PC-3 (cell line): ENCODE measurements around the gene OR1K1. TPM values are rescaled to one million over a fixed set of nuclear protein-coding genes. Genes with fewer than 3 reads are reported as not detected.

Experiments used
- ATAC-seq: fragments of 200-7000 bp; cut with Tn5 transposase; 2 replicates; pipeline ENCODE4 v1.9.1; 2020; ENCODE audit warnings: mild to moderate bottlenecking, moderate library complexity
- BruUV-seq: library from RNA; stranded (reverse); fragments of 400-500 nt; replicated peaks from 2 replicates; lab custom pipeline; 2021; lab: Mats Ljungman, UMichigan
- CTCF ChIA-PET: fragments of 300-600 bp; sonication (Branson Sonifier 250); formaldehyde crosslinking; loops from one replicate; lab custom pipeline; 2022; ENCODE audit warnings: antibody characterized with exemption; lab: Charles Lee
- POLR2A ChIA-PET: fragments of 300-600 bp; sonication (Branson Sonifier 250); formaldehyde crosslinking; loops from one replicate; lab custom pipeline; 2022; ENCODE audit warnings: antibody characterized with exemption; ENCODE audit not compliant: unreplicated experiment; lab: Charles Lee
- DNase-seq: peaks from one replicate; pipeline ENCODE4 v3.0.0-alpha.2; 2015
- H2AFZ ChIP-seq: fragments of 300-600 bp; sonication (generic); 2 replicates; pipeline ENCODE4 v1.6.0; 2016; ENCODE audit warnings: antibody characterized with exemption, low read length
- H3F3A ChIP-seq: fragments of 300-600 bp; sonication (generic); one replicate; pipeline ENCODE4 v1.6.0; 2017; ENCODE audit warnings: antibody characterized with exemption, low read length, control low read depth, mild to moderate bottlenecking; ENCODE audit not compliant: unreplicated experiment
- H3K27ac ChIP-seq: fragments of 300-600 bp; sonication (generic); 2 replicates; pipeline ENCODE4 v1.5.1; 2016; ENCODE audit warnings: mild to moderate bottlenecking, low read length
- H3K27me3 ChIP-seq: fragments of 300-600 bp; sonication (generic); 2 replicates; pipeline ENCODE4 v1.6.1; 2016; ENCODE audit warnings: low read length, mixed read lengths
- H3K36me3 ChIP-seq: fragments of 300-600 bp; sonication (generic); 2 replicates; pipeline ENCODE4 v1.6.1; 2016; ENCODE audit warnings: low read depth, mixed run types, low read length, mixed read lengths
- H3K4me1 ChIP-seq: fragments of 300-600 bp; sonication (generic); 2 replicates; pipeline ENCODE4 v1.5.1; 2016; ENCODE audit warnings: low read length; ENCODE audit not compliant: insufficient read depth
- H3K4me2 ChIP-seq: fragments of 300-600 bp; sonication (generic); 2 replicates; pipeline ENCODE4 v1.6.0; 2016; ENCODE audit warnings: low read length
- H3K4me3 ChIP-seq: fragments of 300-600 bp; sonication (generic); 2 replicates; pipeline ENCODE4 v1.5.1; 2016; ENCODE audit warnings: mild to moderate bottlenecking, low read length, mixed read lengths
- H3K79me2 ChIP-seq: fragments of 300-600 bp; sonication (generic); 2 replicates; pipeline ENCODE4 v1.6.1; 2017; ENCODE audit warnings: low read length, mixed read lengths
- H3K9ac ChIP-seq: fragments of 300-600 bp; sonication (generic); 2 replicates; pipeline ENCODE4 v1.6.0; 2016; ENCODE audit warnings: mild to moderate bottlenecking, low read length
- H3K9me2 ChIP-seq: fragments of 300-600 bp; sonication (generic); replicated peaks from 2 replicates; pipeline ENCODE4 v1.6.1; 2016; ENCODE audit warnings: mixed run types, low read length, mixed read lengths
- H3K9me3 ChIP-seq: fragments of 300-600 bp; sonication (generic); 2 replicates; pipeline ENCODE4 v1.6.1; 2016; ENCODE audit warnings: low read length, mixed read lengths
- H4K20me1 ChIP-seq: fragments of 300-600 bp; sonication (generic); 2 replicates; pipeline ENCODE4 v1.6.1; 2016; ENCODE audit warnings: low read length, mixed read lengths
- EZH2 ChIP-seq: fragments of 300-600 bp; sonication (generic); IDR thresholded peaks from one replicate; pipeline ENCODE4 v1.6.1; 2017; ENCODE audit warnings: antibody characterized with exemption, mild to moderate bottlenecking, low read length; ENCODE audit not compliant: unreplicated experiment
- EZH2phosphoT487 ChIP-seq: fragments of 300-600 bp; sonication (generic); IDR thresholded peaks from 2 replicates; pipeline ENCODE4 v1.6.1; 2018; ENCODE audit warnings: mild to moderate bottlenecking, antibody characterized with exemption, low read length, borderline replicate concordance
- intact Hi-C: fragments of 100-400 bp; cut with micrococcal nuclease; formaldehyde crosslinking; loops from 2 replicates; pipeline ENCODE4 v1.9.0; 2023
- total RNA-seq: library from RNA; depleted of rRNA; stranded (reverse); fragments of >200 nt; gene quantifications from 2 replicates; pipeline ENCODE4 v1.2.3, GENCODE V29; 2014
- TF ChIP-seq, protein P1 (sequence below): fragments of 300-600 bp; sonication (generic); conservative IDR thresholded peaks from 2 replicates; pipeline ENCODE4 v1.5.1; 2017; ENCODE audit warnings: antibody characterized with exemption, low read depth, mild to moderate bottlenecking, low read length

The OR1K1 gene
- total RNA-seq, 1 experiment from 2014 or later: not detected

DNA sequence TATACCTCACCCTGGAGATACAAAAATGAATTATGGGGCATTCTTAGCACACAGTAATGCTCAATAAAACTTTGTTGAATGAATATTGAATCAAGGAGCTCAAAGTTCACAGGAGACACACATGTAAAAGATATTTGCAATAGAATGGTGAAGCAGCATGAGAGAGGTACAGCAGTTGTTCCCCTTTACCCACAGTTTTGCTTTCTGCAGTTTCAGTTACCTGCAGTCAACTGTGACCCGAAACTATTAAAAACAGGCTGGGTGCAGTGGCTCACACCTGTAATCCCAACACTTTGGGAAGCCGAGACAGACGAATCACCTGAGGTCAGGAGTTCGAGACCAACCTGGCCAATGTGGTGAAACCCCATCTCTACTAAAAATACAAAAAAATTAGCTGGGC is 13.6 kb upstream of the OR1K1 start:
- POLR2A ChIA-PET: no interaction called here
- CTCF ChIA-PET: no interaction called here
- no peaks in the 10 kb centered on the region for H3F3A ChIP-seq

DNA sequence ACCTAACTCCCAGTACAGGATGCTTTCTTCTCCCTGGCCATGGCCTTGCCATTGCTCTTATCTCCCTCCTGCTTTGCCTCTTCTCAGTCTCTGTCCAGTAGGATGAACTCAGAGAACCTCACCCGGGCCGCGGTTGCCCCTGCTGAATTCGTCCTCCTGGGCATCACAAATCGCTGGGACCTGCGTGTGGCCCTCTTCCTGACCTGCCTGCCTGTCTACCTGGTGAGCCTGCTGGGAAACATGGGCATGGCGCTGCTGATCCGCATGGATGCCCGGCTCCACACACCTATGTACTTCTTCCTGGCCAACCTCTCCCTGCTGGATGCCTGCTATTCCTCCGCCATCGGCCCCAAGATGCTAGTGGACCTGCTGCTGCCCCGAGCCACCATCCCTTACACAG is 11.1 kb upstream of the OR1K1 start, which contains the start of gene OR5C1:
OR5C1 (plus strand) TSS at position 103 of the 400 bp plus-strand sequence; CDS start at position 103, 0 bp downstream.
- H3K4me3 ChIP-seq: no peak within 1 kb of the TSS
- ChIA-PET CTCF (no interaction called here), POLR2A (no interaction called here)
- no peaks in the 10 kb centered on the region for H3K27me3 ChIP-seq
- H4K20me1 ChIP-seq: no peaks in the 10 kb centered on the region
- no peaks in the 10 kb centered on the region for H3K79me2 ChIP-seq
- H3F3A ChIP-seq: no peaks in the 10 kb centered on the region
- BruUV-seq: no TSS peak
- no peaks in the 10 kb centered on the region; the same call in 1 of the 2 replicates for H3K4me1 ChIP-seq
- DNase-seq (no peak), ATAC-seq (no peak)
- H2AFZ ChIP-seq: no peak within 1 kb of the TSS
- intact Hi-C loops: no loop called here
- H3K9me2 ChIP-seq: no peaks in the 10 kb centered on the region
- no peaks in the 10 kb centered on the region for H3K36me3 ChIP-seq
- no peak within 1 kb of the TSS for H3K9ac ChIP-seq
- H3K27ac ChIP-seq: no peak within 1 kb of the TSS
- no peaks in the 10 kb centered on the region for H3K9me3 ChIP-seq
- TF ChIP-seq EZH2phosphoT487: no peak
- TF ChIP-seq EZH2: no peak
- TF ChIP-seq, protein P1, sequence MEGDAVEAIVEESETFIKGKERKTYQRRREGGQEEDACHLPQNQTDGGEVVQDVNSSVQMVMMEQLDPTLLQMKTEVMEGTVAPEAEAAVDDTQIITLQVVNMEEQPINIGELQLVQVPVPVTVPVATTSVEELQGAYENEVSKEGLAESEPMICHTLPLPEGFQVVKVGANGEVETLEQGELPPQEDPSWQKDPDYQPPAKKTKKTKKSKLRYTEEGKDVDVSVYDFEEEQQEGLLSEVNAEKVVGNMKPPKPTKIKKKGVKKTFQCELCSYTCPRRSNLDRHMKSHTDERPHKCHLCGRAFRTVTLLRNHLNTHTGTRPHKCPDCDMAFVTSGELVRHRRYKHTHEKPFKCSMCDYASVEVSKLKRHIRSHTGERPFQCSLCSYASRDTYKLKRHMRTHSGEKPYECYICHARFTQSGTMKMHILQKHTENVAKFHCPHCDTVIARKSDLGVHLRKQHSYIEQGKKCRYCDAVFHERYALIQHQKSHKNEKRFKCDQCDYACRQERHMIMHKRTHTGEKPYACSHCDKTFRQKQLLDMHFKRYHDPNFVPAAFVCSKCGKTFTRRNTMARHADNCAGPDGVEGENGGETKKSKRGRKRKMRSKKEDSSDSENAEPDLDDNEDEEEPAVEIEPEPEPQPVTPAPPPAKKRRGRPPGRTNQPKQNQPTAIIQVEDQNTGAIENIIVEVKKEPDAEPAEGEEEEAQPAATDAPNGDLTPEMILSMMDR: no peak
- no peak within 1 kb of the TSS for H3K4me2 ChIP-seq

More for the DNA sequence above, 13.6 kb upstream of the OR1K1 start:
- Histone ChIP-seq H4K20me1 (no peaks in the 10 kb centered on the region), H3K9me2 (no peaks in the 10 kb centered on the region), H3K9ac (no peak overlapping the region), H3K9me3 (no peaks in the 10 kb centered on the region), H3K4me3 (no peak overlapping the region), H3K4me1 (no peaks in the 10 kb centered on the region; the same call in 1 of the 2 replicates), H3K27ac (no peak overlapping the region), H3K27me3 (no peaks in the 10 kb centered on the region), H3K79me2 (no peaks in the 10 kb centered on the region), H3K4me2 (no peak overlapping the region), H2AFZ (no peak overlapping the region), H3K36me3 (no peaks in the 10 kb centered on the region)
- intact Hi-C loops: no loop called here
- no TSS peak for BruUV-seq
- no peak for ATAC-seq
- TF ChIP-seq EZH2phosphoT487 (no peak), EZH2 (no peak)
- TF ChIP-seq, protein P1: no peak
- DNase-seq: no peak

DNA sequence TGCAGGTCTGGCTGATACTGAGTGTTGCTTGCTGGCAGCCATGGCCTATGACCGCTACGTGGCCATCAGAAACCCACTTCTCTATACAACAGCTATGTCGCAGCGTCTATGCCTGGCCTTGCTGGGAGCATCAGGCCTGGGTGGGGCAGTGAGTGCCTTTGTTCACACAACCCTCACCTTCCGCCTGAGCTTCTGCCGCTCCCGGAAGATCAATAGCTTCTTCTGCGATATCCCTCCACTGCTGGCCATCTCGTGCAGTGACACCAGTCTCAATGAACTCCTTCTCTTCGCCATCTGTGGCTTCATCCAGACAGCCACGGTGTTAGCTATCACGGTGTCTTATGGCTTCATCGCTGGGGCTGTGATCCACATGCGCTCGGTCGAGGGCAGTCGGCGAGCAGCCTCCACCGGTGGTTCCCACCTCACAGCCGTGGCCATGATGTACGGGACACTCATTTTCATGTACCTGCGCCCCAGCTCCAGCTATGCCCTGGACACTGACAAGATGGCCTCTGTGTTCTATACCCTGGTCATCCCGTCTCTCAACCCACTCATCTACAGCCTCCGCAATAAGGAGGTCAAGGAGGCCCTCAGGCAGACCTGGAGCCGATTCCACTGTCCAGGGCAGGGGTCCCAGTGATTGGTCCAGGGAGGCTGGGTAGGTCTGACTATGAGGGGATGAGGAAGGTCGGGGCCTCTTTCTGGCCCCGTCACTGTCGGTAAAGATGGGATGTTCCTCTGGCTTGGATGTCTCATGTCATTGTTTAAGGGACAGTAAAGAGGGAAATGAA is 10.5 kb upstream of the OR1K1 start:
- no TSS peak for BruUV-seq
- ATAC-seq: no peak

More for the DNA sequence above, 10.5 kb upstream of the OR1K1 start:
- POLR2A ChIA-PET: no interaction called here
- Histone ChIP-seq H3K4me1 (no peaks in the 10 kb centered on the region; the same call in 1 of the 2 replicates), H3K79me2 (no peaks in the 10 kb centered on the region), H3K4me2 (no peak overlapping the region), H3K27me3 (no peaks in the 10 kb centered on the region), H3K27ac (no peak overlapping the region), H3K9ac (no peak overlapping the region), H3K9me3 (no peaks in the 10 kb centered on the region), H4K20me1 (no peaks in the 10 kb centered on the region), H3K9me2 (no peaks in the 10 kb centered on the region), H3K36me3 (no peaks in the 10 kb centered on the region), H3K4me3 (no peak overlapping the region), H2AFZ (no peak overlapping the region), H3F3A (no peaks in the 10 kb centered on the region)
- intact Hi-C loops: no loop called here
- CTCF ChIA-PET: no interaction called here
- no peak for DNase-seq
- TF ChIP-seq, protein P1: no peak
- TF ChIP-seq EZH2 (no peak), EZH2phosphoT487 (no peak)
